ENCODE measurements around the gene CST9L.

CST9L gene, protein sequence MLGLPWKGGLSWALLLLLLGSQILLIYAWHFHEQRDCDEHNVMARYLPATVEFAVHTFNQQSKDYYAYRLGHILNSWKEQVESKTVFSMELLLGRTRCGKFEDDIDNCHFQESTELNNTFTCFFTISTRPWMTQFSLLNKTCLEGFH

DNA sequence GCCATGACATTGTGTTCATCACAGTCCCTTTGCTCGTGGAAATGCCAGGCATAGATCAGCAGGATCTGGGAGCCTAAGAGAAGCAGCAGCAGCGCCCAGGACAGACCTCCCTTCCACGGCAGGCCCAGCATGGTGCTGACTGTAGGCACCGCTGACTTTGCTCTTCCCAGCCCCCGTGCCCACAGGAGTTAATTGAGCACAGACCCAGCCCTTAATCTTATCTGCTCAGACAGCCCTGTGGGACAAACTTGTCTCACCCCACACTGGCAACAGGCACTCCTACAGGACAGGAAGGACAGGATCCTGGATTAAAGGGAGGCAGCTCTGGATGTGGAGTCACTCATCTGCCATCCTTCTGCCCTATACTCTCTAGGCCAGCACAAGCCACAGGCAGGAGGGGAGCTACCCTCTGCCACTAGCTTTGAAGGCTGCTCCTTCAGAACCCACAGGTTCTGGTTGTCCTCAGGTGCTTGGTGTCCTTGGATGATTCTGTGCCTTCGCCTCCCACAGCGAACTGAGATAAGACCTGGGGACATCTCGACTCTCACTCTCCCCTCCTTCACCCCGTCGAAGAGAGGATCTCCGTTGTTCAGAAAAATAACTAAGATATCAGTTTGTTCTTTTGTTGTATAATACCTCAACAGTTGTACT is at the start of gene CST9L:
CST9L (minus strand) TSS at position 165 of the 651 bp plus-strand sequence; CDS start at position 131, 34 bp downstream.
- DNase-seq = no peak

DNA sequence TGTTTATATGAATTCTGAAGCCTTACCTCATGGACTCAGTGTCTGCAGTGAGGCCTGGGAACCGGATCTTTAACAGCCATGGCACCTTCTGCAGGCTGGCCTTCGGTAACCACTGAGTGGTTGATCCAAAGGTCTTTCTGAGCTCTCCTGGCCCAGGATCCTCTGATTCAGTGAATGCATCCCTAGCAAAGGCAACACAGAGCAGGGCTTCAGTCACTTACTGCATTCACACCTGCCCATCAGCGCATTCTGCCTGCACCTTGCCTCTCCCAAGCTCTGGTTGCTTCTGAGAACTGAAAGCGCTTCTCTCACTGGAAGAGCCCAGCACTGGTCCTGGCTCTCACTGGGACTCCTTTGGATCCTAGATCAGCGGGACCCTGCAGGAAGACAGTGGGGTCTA is 45.9 kb upstream of the CST9L start:
- DNase-seq = no peak

DNA sequence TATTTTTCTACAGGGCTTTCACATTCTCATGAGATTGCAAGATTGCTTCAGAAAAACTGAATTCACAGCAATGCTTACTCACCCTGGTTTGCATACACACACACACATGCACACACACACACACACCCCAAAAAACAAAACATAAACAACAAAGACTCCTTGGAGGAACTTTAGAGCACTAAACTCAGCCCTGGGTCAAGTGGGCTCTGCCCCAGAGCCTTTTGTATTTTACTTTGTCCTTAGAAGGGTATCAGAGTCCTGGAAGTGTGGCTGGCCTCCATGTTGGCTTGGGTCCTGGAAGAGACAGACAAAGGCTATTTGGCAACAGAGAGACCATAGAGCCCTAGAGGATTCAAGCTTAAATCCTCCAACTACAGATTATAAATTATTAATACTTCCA is 45.4 kb upstream of the CST9L start:
- DNase-seq = no peak

DNA sequence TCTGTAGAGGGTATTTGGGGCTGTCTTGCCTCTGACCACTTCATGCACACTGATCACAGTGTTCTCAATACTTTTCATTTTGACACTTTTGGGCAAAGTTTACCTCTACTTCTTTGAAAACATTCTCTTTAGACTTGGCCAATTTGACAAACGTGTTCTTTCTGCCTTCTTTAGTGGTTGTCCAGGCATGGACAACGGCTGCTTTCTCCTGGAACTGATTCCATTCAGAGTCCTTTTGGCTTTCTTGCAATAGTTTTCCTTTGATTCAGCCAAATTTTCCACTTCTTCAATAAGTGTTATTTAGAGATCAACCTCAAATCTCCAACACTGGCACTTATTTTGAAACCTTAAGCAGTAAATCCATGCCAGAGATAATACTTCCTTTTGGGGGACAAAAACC is 44.1 kb upstream of the CST9L start:
- DNase-seq = no peak

DNA sequence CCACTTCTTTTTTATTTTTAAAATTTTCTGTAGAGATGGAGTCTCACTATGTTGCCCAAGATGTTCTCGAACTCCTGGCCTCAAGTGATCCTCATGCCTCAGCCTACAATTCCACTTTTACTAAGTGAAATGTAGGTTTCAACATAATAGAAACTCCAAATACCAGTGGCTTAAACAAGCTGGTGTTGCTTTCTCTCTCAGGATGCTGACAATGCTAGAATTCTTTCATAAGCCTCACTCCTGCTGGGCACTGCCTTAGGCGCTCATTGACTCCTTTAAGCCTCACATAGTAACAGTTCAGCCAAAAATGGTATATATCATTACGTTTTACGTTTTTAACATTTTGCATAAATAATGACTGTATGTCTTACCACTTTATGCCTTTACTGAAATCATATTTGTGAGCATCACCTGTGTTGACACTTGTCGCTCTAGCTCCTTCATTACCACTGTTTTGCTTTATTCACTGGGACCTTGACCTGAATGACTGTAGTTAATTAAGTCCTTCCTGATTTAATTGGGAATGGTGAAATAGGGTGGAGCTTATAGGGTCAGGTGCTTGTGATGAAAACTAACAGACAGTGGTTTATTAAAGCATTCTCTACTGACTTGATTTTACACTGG is 41.3 kb upstream of the CST9L start:
- no peak for DNase-seq

DNA sequence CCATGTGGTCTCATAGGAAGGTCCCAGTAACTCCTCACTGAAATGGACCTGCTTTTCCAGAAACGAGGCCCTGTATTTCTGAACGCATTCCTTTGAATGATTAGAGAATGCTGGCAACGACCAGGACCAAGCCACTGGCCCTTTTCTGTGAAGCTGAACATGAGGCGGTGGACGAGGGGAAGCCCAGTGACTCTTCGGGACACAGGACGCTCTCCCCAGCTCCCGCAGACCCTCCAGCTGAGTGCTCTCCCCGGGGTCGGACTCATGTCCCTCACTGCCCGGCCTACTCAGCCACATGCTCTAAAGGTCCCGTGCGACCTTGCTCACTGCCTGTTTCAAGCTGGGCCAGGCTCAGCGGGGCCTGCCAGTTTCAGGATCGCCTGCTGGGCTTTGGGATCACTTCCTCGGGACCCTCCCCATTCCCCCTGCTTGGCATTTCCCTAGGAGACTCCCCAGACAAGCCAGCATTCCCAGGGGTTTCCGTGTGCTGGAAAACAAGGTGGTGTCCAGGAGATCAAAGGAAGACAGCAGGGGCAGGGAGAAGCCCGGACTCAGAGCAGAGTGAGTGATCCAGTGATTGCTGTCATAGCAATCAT is 40.1 kb upstream of the CST9L start:
- no peak for DNase-seq

DNA sequence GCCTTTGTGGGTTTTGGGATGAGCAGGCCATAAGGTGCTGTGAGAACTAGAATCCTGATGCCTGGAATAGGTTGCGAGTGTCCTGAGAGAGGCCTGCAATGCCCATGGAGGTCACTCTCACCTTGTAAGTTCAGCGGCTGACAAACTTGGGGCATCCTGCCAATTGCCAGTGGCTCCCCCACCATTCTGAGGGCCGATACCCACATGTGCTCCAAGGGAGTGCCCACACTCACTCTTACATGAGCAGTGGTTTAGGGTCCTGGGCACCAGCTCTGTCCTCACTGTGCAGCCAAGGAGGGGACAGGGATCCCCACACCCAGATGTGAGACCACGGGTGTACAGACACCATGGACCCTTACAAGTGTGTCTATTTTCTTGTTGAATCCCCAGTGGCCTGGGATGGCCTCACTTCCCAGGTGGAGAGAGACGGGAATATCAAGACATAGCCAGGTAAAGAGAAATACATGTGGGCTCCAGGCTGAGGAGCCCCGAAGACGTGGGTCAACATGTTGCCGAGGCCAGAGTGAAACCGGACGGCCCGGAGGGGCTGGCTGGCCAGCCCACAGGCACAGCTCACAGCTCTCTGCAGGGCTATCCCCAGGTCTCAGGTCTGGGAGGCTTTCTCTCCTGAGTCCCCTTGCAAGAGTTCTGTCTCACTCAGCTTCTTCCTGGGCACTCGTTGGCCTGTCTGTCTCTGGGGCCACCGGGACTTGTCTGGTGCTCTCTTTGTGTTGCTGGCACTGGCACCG is 39.4 kb upstream of the CST9L start:
- no peak for DNase-seq

DNA sequence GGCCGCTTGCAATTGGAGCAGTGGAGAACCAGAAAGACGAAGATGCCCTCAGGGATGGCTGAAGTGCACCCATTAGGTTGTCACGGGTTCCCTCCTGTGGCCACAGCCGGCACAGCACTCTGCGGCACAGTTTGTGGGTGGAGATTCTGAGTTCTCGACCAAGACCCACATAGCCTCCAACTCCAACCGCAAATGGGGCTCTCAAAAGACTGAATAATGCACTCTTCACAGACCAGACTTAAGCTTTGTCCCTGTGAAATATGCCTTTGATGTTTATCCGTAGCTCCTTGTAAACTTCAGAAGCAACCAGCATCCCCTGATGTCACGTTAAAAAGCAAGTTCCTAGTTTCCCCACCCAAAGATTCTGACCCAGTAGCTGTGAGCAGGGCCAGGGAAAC is 38.4 kb upstream of the CST9L start:
- peak; percentile 86 for DNase-seq

DNA sequence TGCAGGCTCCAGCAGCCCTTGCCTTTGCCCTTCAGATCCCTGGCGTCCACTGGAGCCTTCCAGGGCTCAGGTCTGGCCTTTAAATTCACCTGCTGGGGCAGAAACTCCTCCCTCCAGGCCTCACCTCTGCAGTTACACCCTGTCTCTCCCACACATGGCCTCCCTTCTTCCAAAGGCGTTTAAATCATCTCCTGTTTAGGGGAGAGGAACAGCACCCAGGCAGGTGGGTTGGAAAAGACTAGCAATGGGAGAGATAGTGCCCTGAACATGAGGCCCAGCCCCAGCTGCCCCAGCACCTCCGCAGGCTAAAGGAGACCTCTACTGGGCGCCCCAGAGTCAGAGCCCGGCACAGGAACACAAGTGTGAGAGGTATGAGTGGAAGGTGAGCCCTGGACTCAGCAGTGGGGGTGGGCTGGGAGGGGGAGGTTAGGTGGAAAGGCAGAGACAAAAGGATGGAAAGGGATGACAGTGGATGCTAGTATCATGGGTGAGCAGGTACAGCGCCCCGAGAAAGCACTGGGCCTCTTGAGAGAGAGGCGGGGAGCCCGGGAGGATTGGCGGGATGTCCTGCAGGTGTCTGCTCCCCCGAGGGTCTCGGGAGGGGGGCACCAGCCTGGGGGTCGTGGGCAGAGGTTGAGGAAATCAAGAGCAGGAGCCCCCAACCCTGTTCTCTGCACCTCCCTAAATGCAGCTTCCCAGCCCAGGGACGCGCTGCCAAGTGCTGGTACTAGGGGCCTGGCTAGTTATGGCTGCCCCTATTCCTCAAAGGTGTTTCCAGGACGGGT is 37.8 kb upstream of the CST9L start, which contains the start of gene CST9:
CST9 (minus strand) TSS at position 51 of the 785 bp plus-strand sequence. CDS start 53 bp downstream, outside the sequence.
- no peak for DNase-seq

DNA sequence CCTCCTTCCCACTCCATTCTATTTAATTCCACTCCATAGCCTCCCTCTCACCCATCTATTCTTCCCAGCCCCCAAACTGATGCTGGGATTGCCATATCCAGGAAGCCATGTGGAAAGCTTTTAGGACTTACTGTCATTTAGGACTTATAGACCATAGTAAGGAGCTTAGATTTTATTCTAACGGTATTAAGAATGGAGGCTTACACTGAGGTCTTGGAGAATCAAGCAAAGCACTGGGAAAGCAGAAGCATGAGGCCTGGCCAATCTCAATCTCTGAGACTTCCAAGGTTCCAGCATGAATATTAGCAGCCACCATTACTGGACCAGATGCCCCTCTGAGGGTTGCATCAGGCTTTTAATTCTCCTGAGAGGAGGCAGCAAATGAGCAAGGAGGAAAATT is 36.0 kb upstream of the CST9L start:
- DNase-seq = no peak

DNA sequence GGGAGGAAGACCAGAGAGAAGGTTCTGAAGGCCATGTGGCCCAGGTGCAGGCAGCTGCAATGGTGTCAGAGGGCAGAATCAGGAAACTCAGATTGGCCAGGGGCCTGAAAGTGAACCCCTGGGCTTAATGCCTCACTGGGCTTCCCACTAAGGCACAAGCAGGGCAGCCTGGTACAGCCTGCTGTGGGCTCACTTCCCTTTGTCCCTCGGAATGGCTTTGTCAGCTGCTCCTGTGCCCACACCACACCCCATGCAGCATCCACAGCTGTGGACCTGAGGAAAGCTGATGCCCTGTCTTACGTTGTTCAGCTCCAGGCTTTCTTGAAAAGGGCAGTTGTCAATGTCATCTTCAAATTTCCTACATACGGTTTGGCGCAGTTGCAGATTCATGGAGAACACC is 35.0 kb upstream of the CST9L start:
- no peak for DNase-seq

DNA sequence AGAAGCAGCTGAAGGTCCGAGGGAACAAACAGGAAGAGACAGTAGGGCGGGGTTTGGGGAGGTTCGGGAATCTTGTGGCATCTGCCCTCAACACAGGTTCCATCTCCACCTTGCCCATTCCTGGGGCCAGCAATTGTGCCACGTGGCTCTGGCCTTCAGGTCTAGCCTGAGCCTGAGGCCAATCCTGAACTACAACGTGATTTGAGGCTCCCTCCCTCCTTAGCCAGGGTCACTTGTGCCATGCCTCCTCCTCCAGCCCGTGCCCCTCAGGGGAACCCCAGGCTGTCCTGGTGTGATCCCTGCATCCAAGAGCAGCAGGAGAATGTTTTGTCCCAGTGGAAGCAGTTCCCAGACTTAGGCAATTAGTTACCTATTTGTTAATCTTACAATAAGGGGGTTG is 34.4 kb upstream of the CST9L start:
- DNase-seq = no peak

DNA sequence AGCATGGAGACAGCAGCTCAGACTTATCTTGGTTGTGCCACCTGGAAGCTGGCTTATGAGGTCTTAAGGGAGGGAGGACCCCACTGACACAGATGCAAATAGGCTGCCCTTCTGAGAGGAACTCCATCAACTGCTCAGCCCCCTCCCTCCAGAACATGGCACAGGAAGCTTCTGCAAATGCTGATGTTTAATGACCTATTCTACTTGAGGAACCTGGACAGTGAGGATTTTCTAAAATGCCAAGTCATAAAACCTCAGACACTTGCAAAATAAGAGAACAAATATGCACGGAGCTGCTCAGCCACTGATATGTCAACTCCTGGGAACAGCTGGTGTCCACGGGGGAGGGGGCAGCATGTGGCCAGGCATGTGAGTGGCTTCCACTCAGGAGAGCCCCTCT is 34.0 kb upstream of the CST9L start:
- DNase-seq = no peak

DNA sequence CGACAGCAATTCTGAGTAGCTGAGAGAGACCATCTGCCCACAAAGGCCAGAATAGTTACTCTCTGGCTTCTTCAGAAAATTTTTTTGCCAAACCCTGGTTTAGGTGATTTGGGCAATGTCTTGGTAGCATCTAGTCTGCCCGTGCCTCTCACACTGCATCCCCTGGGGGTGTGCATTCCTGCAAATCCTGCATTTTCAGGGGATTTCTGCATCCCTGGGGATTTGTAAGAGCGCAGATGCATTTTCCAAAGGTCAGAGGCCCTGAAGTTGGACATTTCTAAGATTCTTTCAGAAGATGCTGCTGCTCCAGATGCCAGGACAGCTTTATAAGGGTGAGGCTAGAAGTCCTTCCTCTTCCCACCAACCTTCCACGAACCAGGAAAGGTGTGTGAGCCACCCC is 33.4 kb upstream of the CST9L start:
- no peak for DNase-seq

DNA sequence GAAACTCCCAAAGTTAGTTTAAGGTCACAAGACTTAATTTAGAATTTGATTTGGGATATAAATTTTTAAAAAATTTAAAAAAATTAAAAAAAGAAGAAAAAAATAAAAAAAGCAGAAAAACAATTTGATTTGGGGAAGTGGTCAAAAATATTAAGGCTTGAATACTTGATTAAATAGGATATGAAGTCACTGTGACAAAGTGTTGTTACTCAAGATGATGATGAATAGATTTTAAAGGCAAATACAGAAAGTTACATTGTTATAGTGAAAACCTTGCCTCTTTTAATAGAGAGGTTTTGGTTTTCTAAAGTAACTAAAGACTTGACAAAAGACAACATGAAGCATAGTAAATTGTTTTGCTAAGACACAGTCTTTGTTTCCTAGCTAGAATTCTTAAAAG is 30.2 kb upstream of the CST9L start:
- no peak for DNase-seq

DNA sequence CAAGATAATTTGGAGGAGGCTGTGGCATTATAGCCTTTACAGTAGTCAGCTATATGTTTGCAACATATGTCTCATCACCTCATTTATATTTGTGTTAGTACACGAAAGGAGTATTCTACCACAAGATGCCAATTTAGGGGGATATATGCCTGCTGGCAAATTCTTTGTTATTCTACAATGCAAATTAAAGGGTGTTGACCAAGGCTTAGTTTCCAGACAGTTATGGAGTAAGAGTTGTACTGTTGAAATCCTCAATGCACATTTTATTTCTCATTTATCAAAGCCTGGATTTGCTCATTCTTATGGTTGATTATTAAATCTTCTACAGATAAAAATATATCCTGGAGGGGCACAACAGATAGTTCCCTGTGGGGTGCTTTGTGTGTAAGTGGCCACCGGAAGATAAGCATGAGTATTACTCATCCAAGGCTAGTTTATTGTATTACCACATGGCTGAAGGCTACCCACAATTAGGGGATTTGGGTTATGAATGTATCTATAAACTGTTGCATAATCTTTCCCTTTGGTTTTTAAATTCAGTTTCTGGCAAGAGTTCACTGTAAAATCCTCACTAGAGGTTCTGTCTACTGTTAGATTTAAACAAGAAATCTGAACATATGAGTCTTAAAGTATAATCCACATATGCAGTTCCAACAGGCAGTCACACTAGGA is 28.4 kb upstream of the CST9L start:
- no peak for DNase-seq

DNA sequence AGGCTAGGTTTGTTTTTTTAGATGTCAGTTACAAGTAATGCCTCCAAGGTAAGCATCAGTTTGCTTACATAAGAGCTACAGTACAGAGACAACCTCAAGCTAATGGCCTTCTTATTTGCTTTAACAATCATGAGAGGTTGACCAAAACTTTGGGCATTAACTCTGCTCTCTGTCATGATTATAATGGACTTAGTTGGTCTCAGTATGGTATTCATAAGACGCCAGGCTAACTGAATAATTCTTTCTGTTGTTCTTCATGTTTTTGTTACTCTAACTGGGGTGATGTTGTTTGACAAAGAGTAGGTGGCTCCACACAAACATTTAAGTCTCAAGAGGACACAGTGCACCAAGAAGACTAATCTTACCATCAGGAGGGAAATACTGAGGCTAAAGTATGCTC is 27.7 kb upstream of the CST9L start:
- DNase-seq = no peak

DNA sequence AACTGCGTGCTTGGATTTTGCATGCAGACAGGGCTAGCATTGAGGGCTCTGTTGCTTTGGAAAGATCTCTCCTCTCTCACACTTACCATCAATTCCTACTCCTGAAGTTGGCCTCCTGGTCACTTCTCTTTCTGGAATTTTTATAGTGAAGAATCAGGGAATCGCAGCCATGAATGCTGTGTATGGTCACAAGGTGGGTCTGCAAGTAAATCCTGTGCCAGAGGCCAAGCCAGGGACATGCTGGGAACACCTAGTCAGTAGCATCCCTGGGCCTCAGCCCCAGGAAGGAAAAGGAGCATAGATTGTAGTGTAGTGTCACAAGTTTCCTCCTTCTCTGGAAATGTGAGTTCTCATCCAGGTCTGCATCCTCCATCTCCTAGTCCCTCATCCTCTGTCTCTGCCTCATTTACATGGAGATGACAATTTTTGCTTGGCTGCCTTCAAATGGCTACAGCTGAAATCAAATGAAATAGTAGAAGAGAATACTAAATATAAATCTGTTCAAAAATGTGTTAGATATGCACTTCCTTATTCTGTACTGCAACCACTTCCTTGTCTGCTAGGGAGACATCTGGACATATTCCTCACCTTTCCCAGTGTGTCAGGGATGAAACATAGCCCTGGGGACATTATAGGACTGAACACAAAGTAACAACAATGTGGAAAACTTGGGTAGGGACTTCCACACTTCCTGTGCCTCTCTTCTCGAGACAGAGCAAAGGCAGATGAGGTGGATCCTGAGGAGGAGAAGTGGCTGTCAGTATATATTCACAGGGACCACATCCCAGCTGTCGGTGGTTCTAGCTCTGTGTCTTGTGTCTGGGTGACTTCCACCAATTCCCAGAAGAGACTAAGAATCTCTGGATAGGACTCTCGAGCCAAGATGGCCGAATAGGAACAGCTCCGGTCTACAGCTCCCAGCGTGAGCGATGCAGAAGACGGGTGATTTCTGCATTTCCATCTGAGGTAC is 20.4 kb upstream of the CST9L start:
- DNase-seq = no peak

DNA sequence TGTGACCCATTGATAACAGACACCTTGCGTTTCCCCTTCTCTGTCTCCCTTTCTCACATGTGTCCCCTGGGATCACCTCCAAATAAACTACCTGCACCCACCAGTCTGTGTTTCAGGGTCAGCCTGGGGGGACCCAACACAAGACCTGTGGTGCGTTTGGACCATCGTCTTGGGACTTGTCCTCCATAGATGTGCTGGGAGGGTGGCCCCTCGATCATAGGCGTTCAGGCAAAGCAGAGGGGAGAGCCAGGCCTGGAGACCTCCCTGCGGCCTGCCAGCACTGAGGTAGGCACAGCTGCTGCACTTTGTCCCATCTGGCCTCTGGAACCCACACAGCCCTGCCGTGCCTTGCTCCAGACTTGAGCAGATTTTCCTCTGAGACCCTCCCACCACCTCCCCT is 19.3 kb upstream of the CST9L start:
- DNase-seq = no peak

DNA sequence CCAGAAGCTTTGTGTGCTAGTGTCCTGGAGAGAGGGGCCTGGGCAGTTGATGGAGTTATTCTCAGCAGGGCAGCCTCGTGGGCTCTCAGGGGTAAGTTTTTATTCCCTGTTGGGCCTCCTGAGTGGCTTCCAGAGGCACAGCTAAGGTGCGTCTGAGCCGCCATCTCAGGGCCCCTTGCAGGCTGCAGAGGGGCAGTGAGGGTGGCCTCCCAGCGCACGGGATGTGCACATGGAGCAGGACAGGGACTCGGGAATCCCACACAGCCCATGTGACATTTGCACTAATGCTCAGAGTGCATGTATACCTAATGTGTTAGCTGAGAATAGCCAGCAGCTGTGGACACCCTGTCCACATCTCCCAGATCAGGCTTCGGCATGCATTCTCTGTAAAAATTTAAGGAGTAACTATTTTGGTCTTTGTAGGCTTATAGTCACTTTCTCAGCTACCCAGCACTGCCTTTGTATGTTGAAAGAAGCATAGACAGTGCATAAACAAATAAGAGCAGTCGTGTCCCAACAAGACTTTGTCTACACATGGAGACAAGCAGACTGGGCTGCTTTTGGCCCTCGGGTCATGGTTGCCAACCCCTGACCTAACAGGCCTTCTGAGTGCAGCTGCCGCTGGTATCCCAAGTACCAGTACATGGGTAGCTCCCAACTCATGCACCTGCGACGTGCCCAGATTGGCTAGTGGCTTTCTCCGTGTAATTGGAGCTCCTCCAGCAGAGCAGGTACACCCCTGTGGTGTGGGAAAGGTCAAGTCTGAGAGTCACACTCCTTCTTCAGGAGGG is 18.6 kb upstream of the CST9L start:
- no peak for DNase-seq
